GM19099 (cell line): Measurements from ENCODE around the gene ETNPPL.

Source experiments
- POLR2A ChIP-seq: IDR thresholded peaks from 3 replicates; pipeline ENCODE4 v1.6.1; 2011; ENCODE audit warnings: low read depth; ENCODE audit not compliant: insufficient read length; ENCODE audit errors: extremely low read depth

ETNPPL gene

GRCh38 chr4:108730579-108730978 lies 32.3 kb downstream of the ETNPPL start:
- TF ChIP-seq POLR2A: no peak

GRCh38 chr4:108729731-108730130 lies 33.1 kb downstream of the ETNPPL start:
- no peak for TF ChIP-seq POLR2A

- TF ChIP-seq POLR2A: no peak
Observed at GRCh38 chr4:108725457-108725856, 37.4 kb downstream of the ETNPPL start.

GRCh38 chr4:108717386-108717785 lies 45.5 kb downstream of the ETNPPL start:
- TF ChIP-seq POLR2A: no peak

- no peak for TF ChIP-seq POLR2A
Observed at GRCh38 chr4:108716340-108716739, 46.5 kb downstream of the ETNPPL start.

GRCh38 chr4:108714880-108715279 lies 48.0 kb downstream of the ETNPPL start:
- TF ChIP-seq POLR2A: no peak

- TF ChIP-seq POLR2A: no peak
Observed at GRCh38 chr4:108709722-108710121, 53.1 kb downstream of the ETNPPL start.

- no peak for TF ChIP-seq POLR2A
Observed at GRCh38 chr4:108709234-108709633, 53.6 kb downstream of the ETNPPL start.

- TF ChIP-seq POLR2A: no peak
Observed at GRCh38 chr4:108706289-108706688, 56.6 kb downstream of the ETNPPL start.

- TF ChIP-seq POLR2A: no peak
Observed at GRCh38 chr4:108703966-108704365, 58.9 kb downstream of the ETNPPL start.

- TF ChIP-seq POLR2A: no peak
Observed at GRCh38 chr4:108703370-108703769, 59.5 kb downstream of the ETNPPL start.

GRCh38 chr4:108702960-108703359 lies 59.9 kb downstream of the ETNPPL start:
- TF ChIP-seq POLR2A: no peak

- no peak for TF ChIP-seq POLR2A
Observed at GRCh38 chr4:108700081-108700757, 62.6 kb downstream of the ETNPPL start.

GRCh38 chr4:108696160-108696559 lies 66.7 kb downstream of the ETNPPL start:
- no peak for TF ChIP-seq POLR2A

- TF ChIP-seq POLR2A: no peak
Observed at GRCh38 chr4:108695062-108695461, 67.8 kb downstream of the ETNPPL start.

GRCh38 chr4:108694423-108694822 lies 68.4 kb downstream of the ETNPPL start:
- TF ChIP-seq POLR2A: no peak

GRCh38 chr4:108693819-108694218 lies 69.0 kb downstream of the ETNPPL start:
- no peak for TF ChIP-seq POLR2A
